ENCODE results near the gene OSBPL9. TPM values are rescaled to one million over a fixed set of nuclear protein-coding genes. Genes with fewer than 3 reads are reported as not detected.

Gene OSBPL9
- 10 to 100 TPM in 11 of 12 donors, not detected in 1; 37.7 to 88.9 (median 63.5) TPM for polyA plus RNA-seq (ENCODE audit: insufficient read length in 12 of 12)
- long read RNA-seq, donor 1, partial matches to known transcripts = 0 of 7 reads
- long read RNA-seq, donor 1, other reads (novel, unspliced or antisense) = 0 of 7 reads
- long read RNA-seq, donor 2, partial matches to known transcripts = 183 of 202 reads
- long read RNA-seq, donor 2, other reads (novel, unspliced or antisense) = 9 of 202 reads
- long read RNA-seq, donor 3, partial matches to known transcripts = 56 of 67 reads
- long read RNA-seq, donor 3, other reads (novel, unspliced or antisense) = 10 of 67 reads
- long read RNA-seq, donor 4, partial matches to known transcripts = 5 of 6 reads
- long read RNA-seq, donor 4, other reads (novel, unspliced or antisense) = 0 of 6 reads
- long read RNA-seq, donor 5, partial matches to known transcripts = 0 of 10 reads
- long read RNA-seq, donor 5, other reads (novel, unspliced or antisense) = 0 of 10 reads
- long read RNA-seq, donor 6, partial matches to known transcripts = 91 of 102 reads
- long read RNA-seq, donor 6, other reads (novel, unspliced or antisense) = 6 of 102 reads
- long read RNA-seq, donor 7, partial matches to known transcripts = 9 of 14 reads
- long read RNA-seq, donor 7, other reads (novel, unspliced or antisense) = 0 of 14 reads
- long read RNA-seq, donor 8, partial matches to known transcripts = 230 of 238 reads
- long read RNA-seq, donor 8, other reads (novel, unspliced or antisense) = 5 of 238 reads
- long read RNA-seq, donor 9, partial matches to known transcripts = 105 of 115 reads
- long read RNA-seq, donor 9, other reads (novel, unspliced or antisense) = 5 of 115 reads
- long read RNA-seq, donor 10, partial matches to known transcripts = 144 of 159 reads
- long read RNA-seq, donor 10, other reads (novel, unspliced or antisense) = 10 of 159 reads
- long read RNA-seq, donor 11, partial matches to known transcripts = 163 of 168 reads
- long read RNA-seq, donor 11, other reads (novel, unspliced or antisense) = 0 of 168 reads

GRCh38 chr1:51616903-51617708 is at the start of gene OSBPL9:
Gene OSBPL9, plus strand, starts transcription at chr1:51617092. Its CDS starts 19 bp downstream, at chr1:51617111.
- peak; percentile 93 for DNase-seq

GRCh38 chr1:51567653-51568052 is 49.2 kb upstream of the OSBPL9 start:
- DNase-seq = no peak

GRCh38 chr1:51568231-51568935 is 48.5 kb upstream of the OSBPL9 start:
- no peak for DNase-seq

- DNase-seq = no peak
Measured at GRCh38 chr1:51569284-51570062, 47.4 kb upstream of the OSBPL9 start.

GRCh38 chr1:51570063-51570710 is 46.7 kb upstream of the OSBPL9 start:
- no peak for DNase-seq

- DNase-seq = no peak
Measured at GRCh38 chr1:51572365-51572764, 44.5 kb upstream of the OSBPL9 start.

GRCh38 chr1:51574796-51575195 is 42.1 kb upstream of the OSBPL9 start:
- DNase-seq = no peak

GRCh38 chr1:51575406-51576084 is 41.3 kb upstream of the OSBPL9 start:
- no peak for DNase-seq

- no peak for DNase-seq
Measured at GRCh38 chr1:51576085-51576444, 40.8 kb upstream of the OSBPL9 start.

GRCh38 chr1:51576923-51577322 is 40.0 kb upstream of the OSBPL9 start:
- DNase-seq = no peak

- DNase-seq = no peak
Measured at GRCh38 chr1:51578383-51579109, 38.3 kb upstream of the OSBPL9 start.

- DNase-seq = no peak
Measured at GRCh38 chr1:51581238-51581637, 35.7 kb upstream of the OSBPL9 start.

- DNase-seq = peak; percentile 51
Measured at GRCh38 chr1:51583532-51583931, 33.4 kb upstream of the OSBPL9 start.

- DNase-seq = no peak
Measured at GRCh38 chr1:51584021-51584420, 32.9 kb upstream of the OSBPL9 start.

- no peak for DNase-seq
Measured at GRCh38 chr1:51592711-51593110, 24.2 kb upstream of the OSBPL9 start.

GRCh38 chr1:51594716-51595115 is 22.2 kb upstream of the OSBPL9 start:
- DNase-seq = no peak

GRCh38 chr1:51600529-51600928 is 16.4 kb upstream of the OSBPL9 start:
- no peak for DNase-seq

GRCh38 chr1:51600965-51601364 is 15.9 kb upstream of the OSBPL9 start:
- no peak for DNase-seq
